Dedifferentiated amniotic fluid mesenchymal stem cell (primary cell): ENCODE results near the gene MCM3AP.

Source experiments
- DNase-seq: peaks from one replicate; pipeline ENCODE4 v3.0.0-alpha.2; 2016; ENCODE audit errors: extremely low spot score

Gene MCM3AP

DNA sequence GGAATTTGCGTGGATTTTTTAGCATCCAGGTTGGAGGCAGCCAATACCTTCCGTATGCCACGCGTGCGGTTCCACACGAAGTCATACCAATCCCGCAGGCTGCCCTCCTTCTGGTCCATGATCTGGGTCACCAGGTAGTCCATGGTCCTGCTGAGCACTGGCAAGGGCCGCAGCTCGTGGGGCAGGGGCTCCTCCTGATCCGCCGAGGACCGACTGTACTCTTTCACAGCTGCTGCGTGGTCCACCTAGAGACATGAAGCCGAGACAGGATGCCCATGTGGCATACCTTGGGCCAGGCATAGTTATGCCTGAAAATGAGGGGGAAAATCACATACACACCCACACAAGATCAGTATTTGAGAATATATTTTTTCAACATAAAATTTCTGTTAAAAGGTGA, 12.1 kb downstream of the MCM3AP start:
- no peak for DNase-seq

DNA sequence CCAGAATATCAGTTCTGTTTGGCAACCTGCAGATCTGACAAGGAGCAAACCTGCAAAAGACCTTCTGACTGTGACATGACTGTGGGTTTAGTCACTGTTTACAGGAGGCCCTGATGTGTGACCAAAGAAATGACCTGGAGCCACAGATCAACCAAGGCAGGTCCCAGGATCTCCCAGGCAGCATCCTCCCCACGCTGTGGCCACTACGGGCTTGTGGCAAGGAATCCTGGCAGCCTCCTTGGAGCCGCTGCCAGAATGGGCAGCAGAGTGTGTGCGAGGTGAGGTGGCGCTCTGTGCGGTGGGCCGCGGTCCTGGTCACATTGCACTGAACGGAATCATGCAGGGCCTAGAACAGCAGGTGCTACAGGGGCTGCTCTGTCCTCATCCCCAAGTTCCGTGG, 15.9 kb downstream of the MCM3AP start:
- DNase-seq = no peak

GRCh38 chr21:46268371-46268770, 17.0 kb downstream of the MCM3AP start:
- no peak for DNase-seq

DNA sequence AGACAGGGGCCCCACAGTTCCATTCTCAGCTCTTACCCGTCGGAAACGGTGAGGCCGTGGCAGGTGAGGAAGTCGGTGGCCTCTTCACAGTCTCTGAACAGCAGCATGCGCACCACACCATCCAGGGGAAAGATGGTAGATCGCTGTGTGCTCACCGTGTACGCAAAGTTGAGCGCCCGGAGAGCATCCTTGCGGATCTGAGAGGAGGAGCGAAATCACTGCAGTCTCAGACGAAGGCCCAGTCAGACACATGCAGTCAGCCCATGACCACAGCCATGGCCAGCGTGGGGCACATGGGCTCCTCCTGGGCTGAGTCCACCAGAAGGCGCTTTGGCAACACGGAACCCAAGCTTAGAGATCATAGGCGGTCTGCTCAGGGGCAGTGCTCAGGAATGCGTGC, 18.5 kb downstream of the MCM3AP start:
- DNase-seq = no peak

GRCh38 chr21:46265736-46266525, 19.5 kb downstream of the MCM3AP start:
- DNase-seq = no peak

DNA sequence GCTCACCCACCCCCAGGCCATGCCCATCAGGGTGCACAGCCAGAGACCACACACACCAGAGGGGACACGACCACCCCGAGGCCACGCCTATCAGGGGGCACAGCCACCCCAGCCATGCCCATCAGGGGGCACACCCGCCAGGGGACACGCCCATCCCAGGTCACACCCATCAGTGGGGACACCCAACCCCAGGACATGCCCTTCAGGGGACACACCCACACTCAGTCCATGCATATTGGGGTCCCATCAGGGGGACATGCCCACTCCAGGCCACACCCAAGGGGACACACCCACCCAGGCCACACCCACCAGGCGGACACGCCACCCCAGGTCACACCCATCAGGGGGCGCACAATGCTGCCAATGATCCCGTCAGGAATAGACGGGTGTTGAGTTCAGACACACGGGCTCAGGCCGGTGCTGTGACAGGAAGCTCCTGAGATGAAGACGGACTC, 20.7 kb downstream of the MCM3AP start:
- no peak for DNase-seq

DNA sequence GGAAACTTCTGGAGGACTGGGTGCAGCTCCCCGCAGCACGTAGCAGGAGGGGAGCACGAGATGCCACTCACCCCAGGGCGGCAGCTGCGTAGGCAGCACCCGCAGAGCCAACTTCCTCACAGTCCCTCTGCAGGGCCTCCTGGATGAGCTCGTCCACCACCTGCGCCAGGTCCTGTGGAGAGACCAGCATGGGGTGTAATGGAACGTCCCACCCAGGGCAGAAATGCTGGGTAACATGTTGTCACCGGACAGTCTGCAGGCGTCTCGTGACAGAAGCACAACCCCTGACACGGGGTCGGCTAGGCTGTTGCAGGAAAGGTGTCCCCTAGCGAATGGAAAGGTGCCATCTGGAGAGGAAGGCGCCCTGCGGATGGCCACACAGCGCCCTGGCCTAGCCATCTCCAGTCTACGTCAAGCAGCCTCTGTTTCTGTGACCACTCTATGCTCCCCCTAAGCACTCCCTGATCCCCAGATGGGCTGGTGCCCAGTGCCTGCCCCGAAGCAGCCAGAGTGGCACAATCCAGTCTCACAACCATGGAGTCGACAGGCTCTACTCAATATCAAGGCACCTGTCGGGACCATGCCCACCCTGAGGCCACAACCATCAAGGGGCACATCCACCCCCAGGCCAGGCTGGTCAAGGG, 21.2 kb downstream of the MCM3AP start:
- no peak for DNase-seq

DNA sequence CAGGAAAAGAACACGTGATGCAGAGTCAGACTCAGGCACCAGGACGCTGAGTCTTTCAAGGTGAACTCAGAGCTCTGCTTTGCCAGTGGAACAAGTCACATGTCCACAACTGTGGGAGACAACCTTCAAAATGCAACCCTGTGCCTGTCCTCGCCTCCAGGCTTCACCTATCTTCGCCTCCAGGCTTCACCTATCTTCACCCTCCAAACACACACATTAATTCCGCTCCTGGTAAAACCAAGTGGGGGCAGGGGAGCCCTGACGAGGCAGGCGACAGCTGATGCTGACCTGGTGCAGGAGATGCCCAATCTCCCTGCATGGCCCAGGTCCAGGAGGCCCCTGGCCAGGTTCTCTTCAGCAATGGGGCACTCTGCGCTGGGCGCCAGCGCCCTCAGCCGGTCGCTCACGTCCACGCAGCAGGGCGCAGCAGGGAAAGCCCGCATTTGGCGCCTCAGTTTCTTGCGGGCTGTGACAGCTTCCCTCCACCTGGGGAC, 28.9 kb downstream of the MCM3AP start:
- no peak for DNase-seq

GRCh38 chr21:46255758-46256337, 29.6 kb downstream of the MCM3AP start:
- no peak for DNase-seq

GRCh38 chr21:46255166-46255565, 30.2 kb downstream of the MCM3AP start:
- no peak for DNase-seq

DNA sequence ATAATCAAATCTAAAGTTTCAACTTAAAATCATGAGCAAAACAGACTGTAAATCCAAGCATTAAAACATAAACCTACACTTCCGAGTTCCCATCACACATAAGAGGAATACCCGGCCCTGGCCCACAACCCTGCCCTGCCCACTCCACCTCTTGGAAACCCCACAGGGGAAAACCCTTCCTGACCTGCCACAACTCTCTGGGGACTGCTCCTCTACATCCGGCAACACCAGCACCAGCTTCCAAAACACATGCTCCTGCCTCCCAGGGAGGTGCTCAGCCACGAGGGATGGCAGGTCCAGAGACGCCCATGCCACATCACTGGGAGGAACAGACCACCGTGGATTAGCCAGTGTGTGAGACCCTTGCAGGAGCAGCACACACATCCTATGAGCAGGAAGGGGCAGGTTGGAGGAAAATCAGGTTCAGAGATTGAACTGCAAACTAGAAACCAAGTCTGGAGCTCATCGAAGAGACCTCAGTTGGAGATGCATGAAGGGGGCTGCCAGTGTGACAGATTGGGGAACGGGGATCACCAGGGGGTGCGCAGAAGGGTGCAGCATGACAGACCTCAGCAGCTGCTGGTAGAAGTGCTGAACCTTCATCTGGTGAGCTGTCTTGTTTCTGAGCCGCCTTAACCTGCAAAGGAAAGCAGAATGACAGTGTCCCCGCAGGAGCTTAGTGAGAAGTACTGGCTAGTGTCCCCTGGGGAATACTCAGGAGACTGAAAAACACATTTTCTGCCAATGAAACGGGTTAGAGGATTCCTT, 31.0 kb downstream of the MCM3AP start:
- no peak for DNase-seq

- no peak for DNase-seq
Observed at GRCh38 chr21:46253610-46254124, 31.7 kb downstream of the MCM3AP start.

GRCh38 chr21:46252840-46253239, 32.6 kb downstream of the MCM3AP start:
- no peak for DNase-seq

DNA sequence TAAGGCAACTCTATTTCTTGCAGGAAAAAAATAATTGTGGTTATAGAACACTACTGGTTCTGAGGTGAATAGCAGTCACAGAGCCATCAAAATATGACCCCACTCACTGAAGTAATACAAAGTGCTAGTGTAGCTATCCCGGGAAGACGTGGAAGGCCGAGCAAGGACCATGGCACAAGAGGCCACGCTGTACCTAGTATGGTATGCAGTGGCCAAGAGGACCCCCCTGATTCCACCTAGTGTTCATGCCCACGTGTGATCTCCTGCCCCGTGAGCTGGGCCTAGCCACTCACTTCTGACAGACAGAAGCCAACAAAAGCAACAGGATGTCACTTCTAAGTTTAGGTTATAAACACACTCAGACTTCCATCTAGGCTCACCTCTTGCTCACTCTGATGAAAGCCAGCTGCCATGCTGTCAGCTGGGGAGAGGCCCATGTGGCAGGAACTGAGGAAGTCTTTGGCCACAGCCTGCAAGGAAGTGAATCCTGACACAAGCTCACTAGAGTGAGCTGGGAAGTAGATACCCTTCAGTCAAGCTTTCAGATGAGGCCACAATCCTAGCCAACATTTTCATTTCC, 35.2 kb downstream of the MCM3AP start:
- DNase-seq = no peak

- no peak for DNase-seq
Observed at GRCh38 chr21:46248827-46249226, 36.6 kb downstream of the MCM3AP start.

- no peak for DNase-seq
Observed at GRCh38 chr21:46248422-46248782, 37.0 kb downstream of the MCM3AP start.

DNA sequence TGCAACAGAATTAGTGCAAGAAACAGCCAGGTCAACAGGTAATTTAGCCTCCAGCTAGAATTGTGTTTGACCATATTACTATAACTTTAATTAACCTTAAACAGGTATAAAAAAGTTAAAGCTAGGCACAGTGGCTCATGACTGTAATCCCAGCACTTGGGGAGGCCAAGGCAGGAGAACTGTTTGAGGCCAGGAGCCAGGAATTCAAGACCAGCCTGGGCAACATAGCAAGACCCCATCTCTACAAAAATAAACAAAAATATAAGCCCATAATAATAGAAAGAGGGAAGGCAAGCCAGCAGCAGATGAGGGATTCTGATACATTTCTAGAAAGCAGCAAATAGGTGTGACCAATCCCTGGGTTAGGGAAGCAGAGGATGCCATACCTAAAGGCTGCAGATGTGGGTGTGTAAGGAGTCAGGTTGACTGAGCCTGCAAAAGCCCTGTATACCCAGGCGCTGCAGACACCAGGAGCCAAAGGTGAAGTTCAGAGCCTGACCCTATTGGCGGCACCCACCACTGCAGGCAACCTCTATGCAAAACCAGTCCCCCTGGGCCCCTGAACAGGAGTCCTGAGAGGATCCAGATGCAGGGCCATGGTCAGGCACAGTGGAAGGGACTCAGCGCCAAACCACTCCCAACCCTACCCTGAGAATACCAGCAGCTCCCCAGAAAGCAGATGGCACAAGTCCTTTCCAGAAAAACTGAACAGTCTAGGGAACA, 37.6 kb downstream of the MCM3AP start:
- DNase-seq = no peak

DNA sequence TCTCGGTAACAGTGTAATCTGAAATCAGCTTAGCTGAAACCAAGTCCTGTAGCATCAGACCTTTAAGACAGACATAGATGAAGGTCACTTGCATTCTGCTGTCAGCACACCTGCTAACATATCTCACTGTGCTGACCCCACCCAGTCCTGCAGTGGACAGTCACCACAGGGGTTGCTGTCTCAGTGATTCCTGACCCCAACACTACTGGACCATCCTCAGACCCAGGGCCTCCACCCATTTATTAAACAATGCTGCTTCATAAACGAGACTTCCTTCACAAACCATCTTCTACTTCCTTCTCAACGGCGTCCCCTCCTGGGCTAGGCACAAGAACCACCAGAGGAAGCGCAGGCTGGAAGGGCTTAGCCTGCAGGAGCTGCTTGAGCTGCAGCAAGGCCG, 39.1 kb downstream of the MCM3AP start:
- no peak for DNase-seq

- DNase-seq = no peak
Observed at GRCh38 chr21:46245213-46245915, 40.0 kb downstream of the MCM3AP start.

DNA sequence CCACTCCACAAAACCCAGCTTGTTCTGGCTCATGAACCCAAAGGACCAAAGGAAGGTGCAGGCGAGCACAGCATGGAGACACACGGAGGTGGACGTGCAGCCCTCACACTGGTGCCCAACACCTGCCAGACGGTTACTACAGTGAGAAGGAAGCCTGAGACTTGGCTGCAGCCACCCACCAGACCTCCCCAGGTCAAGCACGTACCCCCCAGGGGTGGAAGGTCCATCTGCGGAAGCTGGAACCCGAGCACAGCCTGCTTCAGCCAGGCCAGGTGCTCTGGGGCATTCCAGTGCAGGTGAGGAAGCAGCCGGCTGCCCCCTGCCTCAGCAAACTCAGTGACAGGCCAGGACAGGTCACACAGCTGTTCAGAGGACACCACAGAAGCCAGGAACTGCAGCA, 40.8 kb downstream of the MCM3AP start:
- no peak for DNase-seq
